Measurements from ENCODE around the gene CKAP5. TPM values are rescaled to one million over a fixed set of nuclear protein-coding genes. Genes with fewer than 3 reads are reported as not detected.
"Not testable (repeated sequence)": the region's sequence is repeated elsewhere in the genome, so short reads cannot be mapped to it uniquely, and the experiment has no call there.

CKAP5 gene
- polyA plus RNA-seq, 1 experiment, result 84.0 TPM

DNA sequence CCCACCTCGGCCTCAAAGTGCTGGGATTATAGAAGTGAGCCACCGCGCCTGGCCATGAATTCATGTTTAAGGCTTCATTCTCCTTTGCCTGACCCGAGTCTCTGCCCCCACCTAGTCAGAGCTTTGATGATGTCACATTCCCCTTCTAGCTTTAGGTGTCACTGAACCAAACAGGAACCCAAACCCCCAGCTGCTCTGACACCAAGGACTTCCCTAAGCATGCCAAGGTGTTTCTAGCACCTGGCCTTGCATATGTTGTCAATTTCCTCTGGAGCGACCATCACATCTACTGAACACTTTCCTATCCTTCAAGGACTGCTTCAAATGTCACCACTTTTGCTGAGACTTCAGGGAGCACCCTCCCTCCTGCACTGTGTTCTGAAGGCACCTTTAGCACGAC, 124.8 kb downstream of the CKAP5 start:
- ChIA-PET POLR2A (no interaction called here), CTCF (no interaction called here)
- no peaks in the 10 kb centered on the region; the same call in 1 of the 2 replicates for H3K27me3 ChIP-seq (ENCODE audit: control insufficient read depth, insufficient read depth, low read length)

DNA sequence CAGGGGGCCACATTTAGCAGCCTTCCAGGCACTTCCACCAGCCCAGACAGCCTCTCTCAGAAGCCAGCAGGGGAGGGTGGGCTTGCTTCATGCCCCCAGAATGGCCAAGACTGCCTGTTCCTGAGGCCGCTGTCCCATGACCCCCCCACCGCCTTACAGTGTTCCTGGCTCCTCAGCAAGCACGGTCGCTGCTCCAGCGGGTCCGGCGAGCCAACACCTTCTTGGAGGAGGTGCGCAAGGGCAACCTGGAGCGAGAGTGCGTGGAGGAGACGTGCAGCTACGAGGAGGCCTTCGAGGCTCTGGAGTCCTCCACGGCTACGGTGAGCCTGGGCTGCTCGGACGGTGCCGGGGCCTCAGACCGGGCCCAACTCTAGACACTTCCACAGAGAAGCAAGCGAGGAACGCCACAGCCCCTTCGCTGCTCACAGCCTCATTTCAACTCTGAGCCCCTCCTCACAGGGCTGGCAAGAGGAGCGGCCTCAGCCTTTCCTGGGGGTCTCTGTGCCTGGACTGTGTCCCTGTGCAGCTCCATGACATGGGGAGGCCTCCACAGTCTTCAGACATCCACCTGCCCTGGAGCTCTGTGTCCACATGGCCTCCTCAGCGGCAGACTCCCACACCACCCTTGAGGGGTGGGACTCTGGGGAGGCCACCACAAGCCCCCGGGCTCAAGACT, 126.4 kb downstream of the CKAP5 start:
- CTCF ChIA-PET, result no interaction called here

More for the DNA sequence above, 124.8 kb downstream of the CKAP5 start:
- no peak overlapping the region for H3K4me3 ChIP-seq (ENCODE audit: low read depth, low read length)
- DNase-seq (ENCODE audit: low read depth), result no peak
- TF ChIP-seq, protein P1, sequence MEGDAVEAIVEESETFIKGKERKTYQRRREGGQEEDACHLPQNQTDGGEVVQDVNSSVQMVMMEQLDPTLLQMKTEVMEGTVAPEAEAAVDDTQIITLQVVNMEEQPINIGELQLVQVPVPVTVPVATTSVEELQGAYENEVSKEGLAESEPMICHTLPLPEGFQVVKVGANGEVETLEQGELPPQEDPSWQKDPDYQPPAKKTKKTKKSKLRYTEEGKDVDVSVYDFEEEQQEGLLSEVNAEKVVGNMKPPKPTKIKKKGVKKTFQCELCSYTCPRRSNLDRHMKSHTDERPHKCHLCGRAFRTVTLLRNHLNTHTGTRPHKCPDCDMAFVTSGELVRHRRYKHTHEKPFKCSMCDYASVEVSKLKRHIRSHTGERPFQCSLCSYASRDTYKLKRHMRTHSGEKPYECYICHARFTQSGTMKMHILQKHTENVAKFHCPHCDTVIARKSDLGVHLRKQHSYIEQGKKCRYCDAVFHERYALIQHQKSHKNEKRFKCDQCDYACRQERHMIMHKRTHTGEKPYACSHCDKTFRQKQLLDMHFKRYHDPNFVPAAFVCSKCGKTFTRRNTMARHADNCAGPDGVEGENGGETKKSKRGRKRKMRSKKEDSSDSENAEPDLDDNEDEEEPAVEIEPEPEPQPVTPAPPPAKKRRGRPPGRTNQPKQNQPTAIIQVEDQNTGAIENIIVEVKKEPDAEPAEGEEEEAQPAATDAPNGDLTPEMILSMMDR (IDR thresholded peaks at IDR 0.05; ENCODE audit: insufficient read depth, low read depth, low read length), result no peak
- no peaks in the 10 kb centered on the region for H3K36me3 ChIP-seq (ENCODE audit: control insufficient read depth, insufficient read depth, low read length)

DNA sequence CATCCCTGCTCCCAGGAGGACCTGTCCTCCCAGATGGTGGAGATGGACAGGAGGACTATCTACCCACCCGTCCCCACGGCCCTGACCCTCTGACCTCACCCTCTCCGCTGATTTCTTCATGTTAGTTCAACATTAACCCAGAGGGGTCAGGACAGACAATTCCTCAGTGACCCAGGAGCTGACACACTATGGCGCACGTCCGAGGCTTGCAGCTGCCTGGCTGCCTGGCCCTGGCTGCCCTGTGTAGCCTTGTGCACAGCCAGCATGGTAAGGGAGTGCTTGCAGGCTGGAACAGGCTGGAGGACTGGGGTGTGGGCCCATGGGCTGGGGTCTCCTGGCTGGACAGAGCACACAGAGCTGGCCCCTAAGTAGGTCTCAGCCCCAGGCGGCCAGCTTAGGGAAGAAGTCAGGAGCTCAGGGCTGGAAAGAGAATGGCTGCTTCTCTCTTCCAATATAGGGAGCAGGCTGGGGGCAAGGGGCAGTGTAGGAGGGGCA, 127.0 kb downstream of the CKAP5 start, which contains the start of gene F2:
TSS of gene F2 (plus strand) at position 166 of the 495 bp plus-strand sequence. CDS start at position 189, 23 bp downstream.
- Histone ChIP-seq H3K27me3 (ENCODE audit: control insufficient read depth, insufficient read depth, low read length) (no peaks in the 10 kb centered on the region), H3K4me3 (ENCODE audit: low read depth, low read length) (no peak within 1 kb of the TSS), H3K36me3 (ENCODE audit: control insufficient read depth, insufficient read depth, low read length) (no peaks in the 10 kb centered on the region)
- TF ChIP-seq, protein P1 (IDR thresholded peaks at IDR 0.05; ENCODE audit: insufficient read depth, low read depth, low read length), result no peak
- ChIA-PET POLR2A (no interaction called here), CTCF (no interaction called here)
- no peak for DNase-seq (ENCODE audit: low read depth)

More for the DNA sequence above, 126.4 kb downstream of the CKAP5 start:
- no peaks in the 10 kb centered on the region for H3K27me3 ChIP-seq (ENCODE audit: control insufficient read depth, insufficient read depth, low read length)
- no peak for DNase-seq (ENCODE audit: low read depth)
- TF ChIP-seq, protein P1 (IDR thresholded peaks at IDR 0.05; ENCODE audit: insufficient read depth, low read depth, low read length), result no peak
- POLR2A ChIA-PET, result no interaction called here
- H3K36me3 ChIP-seq (ENCODE audit: control insufficient read depth, insufficient read depth, low read length), result no peaks in the 10 kb centered on the region
- H3K4me3 ChIP-seq (ENCODE audit: low read depth, low read length), result no peak overlapping the region

DNA sequence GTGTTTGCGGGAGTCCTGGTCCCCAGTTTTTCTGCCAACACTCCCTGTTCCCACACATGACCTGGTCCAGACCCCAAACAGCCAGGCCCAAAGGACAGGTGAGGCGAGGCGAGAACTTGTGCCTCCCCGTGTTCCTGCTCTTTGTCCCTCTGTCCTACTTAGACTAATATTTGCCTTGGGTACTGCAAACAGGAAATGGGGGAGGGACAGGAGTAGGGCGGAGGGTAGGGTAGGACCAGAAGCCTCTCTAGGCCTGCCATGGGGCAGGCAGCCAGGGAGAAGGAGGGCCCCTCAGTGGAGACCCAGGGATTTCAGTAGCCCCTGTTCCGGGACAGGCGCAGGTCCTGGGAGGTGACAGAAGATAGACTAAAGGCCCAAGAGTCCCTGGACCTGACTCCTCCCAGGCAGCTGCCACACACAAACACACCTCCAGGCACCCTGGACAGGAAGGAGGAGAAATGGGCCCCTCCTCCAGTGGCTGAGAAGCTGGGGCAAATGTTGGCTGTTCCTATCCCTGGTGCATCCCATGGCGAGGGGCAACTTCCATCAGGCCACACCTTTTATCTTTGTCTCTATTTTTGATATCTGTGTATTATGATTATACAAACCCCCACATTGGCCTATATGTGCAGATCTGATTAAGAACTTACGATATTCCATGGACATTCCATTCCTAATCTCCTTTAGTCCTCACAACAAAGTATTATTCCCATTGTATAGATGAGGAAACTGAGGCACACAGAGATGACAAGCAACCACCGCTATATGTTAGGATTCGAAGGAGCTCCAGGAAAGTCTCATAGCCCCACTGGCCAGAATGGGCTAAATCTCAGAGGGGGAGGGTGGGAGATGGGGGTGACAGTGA, 127.7 kb downstream of the CKAP5 start:
- Histone ChIP-seq H3K4me3 (ENCODE audit: low read depth, low read length) (no peak overlapping the region), H3K36me3 (ENCODE audit: control insufficient read depth, insufficient read depth, low read length) (no peaks in the 10 kb centered on the region), H3K27me3 (ENCODE audit: control insufficient read depth, insufficient read depth, low read length) (no peaks in the 10 kb centered on the region)
- TF ChIP-seq, protein P1 (IDR thresholded peaks at IDR 0.05; ENCODE audit: insufficient read depth, low read depth, low read length), result no peak
- DNase-seq (ENCODE audit: low read depth), result no peak
- ChIA-PET POLR2A (no interaction called here), CTCF (no interaction called here)

DNA sequence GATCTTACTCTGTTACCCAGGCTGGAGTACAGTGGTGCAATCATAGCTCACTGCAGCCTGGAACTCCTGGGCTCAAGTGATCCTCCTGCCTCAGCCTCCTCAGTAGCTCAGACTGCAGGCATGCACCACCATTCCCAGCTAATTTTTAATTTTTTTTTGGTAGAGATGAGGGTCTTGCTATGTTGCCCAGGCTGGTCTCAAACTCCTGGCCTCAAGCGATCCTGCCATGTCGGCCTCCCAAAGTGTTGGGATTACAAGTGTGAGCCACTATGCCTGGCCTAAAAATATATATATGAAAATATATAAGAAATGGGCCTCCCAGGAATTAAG, 128.3 kb downstream of the CKAP5 start:
- H3K27me3 ChIP-seq (ENCODE audit: control insufficient read depth, insufficient read depth, low read length); POLR2A ChIA-PET; CTCF ChIA-PET; H3K4me3 ChIP-seq (ENCODE audit: low read depth, low read length); H3K36me3 ChIP-seq (ENCODE audit: control insufficient read depth, insufficient read depth, low read length); DNase-seq (ENCODE audit: low read depth): not testable (repeated sequence)
